Measurements from ENCODE around the gene PRKG1. TPM values are rescaled to one million over a fixed set of nuclear protein-coding genes. Genes with fewer than 3 reads are reported as not detected.

The PRKG1 gene
- total RNA-seq, 1 experiment from 2014 or later = 10.4 TPM

DNA sequence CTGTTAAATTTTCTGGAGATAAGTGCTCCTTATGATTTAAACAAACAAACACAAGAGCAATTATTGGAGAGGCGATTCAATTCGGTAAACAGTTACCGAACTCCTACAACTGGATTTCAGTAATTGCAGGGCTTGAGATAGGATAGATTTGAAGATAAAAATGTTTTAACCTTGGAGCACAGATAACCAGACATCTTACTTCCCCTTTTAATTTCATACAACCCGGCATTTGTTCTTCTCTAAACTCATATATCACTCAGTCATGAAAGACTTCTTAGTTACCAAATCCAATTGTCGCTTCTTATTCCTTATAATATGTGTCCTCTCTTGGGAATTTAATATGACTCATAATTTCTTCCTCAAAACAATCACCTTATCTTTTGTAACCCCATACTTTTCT lies 861.1 kb downstream of the PRKG1 start:
- Histone ChIP-seq H2BK12ac (ENCODE audit: insufficient read length, low read depth, low read length) (no peak overlapping the region), H3K79me2 (ENCODE audit: insufficient read depth, low read length) (no peaks in the 10 kb centered on the region), H3K23ac (ENCODE audit: insufficient read length, low read depth, low read length) (no peak overlapping the region), H2BK15ac (ENCODE audit: low read depth, low read length) (no peak overlapping the region), H3K4me1 (ENCODE audit: insufficient read depth, low read length) (0 out of 2 replicates have a peak, but pooled peaks cover 3% of the 10 kb centered on the region), H3K14ac (ENCODE audit: insufficient read depth, low read length) (no peak overlapping the region), H3K27ac (ENCODE audit: insufficient read length, low read depth, low read length) (no peak overlapping the region), H3K23me2 (ENCODE audit: insufficient read length, low read depth, low read length, poor library complexity, severe bottlenecking) (no peaks in the 10 kb centered on the region), H3K9me3 (ENCODE audit: control insufficient read depth, low read depth, low read length) (no peaks in the 10 kb centered on the region), H2BK120ac (ENCODE audit: low read depth, low read length, poor library complexity, severe bottlenecking) (no peak overlapping the region), H4K8ac (replicated peaks; ENCODE audit: insufficient read length, low read depth, low read length) (no peak overlapping the region), H2AFZ (ENCODE audit: low read length) (no peak overlapping the region), H4K5ac (ENCODE audit: insufficient read length, low read depth, low read length) (no peak overlapping the region), H3K27me3 (ENCODE audit: insufficient read depth, low read length) (no peaks in the 10 kb centered on the region), H3K9ac (ENCODE audit: extremely low read depth, insufficient read length, low read length) (no peak overlapping the region), H4K20me1 (ENCODE audit: control insufficient read depth, insufficient read depth, insufficient read length) (no peaks in the 10 kb centered on the region), H3T11ph (ENCODE audit: low read length) (no peak overlapping the region), H4K91ac (ENCODE audit: insufficient read length, low read depth, low read length) (no peak overlapping the region), H3K56ac (ENCODE audit: insufficient read length, low read depth, low read length) (no peak overlapping the region), H2BK20ac (ENCODE audit: low read depth, low read length, poor library complexity, severe bottlenecking) (no peak overlapping the region), H2BK5ac (ENCODE audit: insufficient read length, low read length) (no peak overlapping the region), H3K79me1 (ENCODE audit: insufficient read depth, low read depth, low read length, poor library complexity, severe bottlenecking) (no peaks in the 10 kb centered on the region), H3K4ac (ENCODE audit: low read depth, low read length) (no peak overlapping the region), H2AK5ac (ENCODE audit: insufficient read length, low read length) (no peak overlapping the region), H3K18ac (ENCODE audit: insufficient read length, low read depth, low read length) (no peak overlapping the region), H3K4me2 (ENCODE audit: insufficient read depth, insufficient read length, low read length) (no peak overlapping the region)
- TF ChIP-seq, protein P1, sequence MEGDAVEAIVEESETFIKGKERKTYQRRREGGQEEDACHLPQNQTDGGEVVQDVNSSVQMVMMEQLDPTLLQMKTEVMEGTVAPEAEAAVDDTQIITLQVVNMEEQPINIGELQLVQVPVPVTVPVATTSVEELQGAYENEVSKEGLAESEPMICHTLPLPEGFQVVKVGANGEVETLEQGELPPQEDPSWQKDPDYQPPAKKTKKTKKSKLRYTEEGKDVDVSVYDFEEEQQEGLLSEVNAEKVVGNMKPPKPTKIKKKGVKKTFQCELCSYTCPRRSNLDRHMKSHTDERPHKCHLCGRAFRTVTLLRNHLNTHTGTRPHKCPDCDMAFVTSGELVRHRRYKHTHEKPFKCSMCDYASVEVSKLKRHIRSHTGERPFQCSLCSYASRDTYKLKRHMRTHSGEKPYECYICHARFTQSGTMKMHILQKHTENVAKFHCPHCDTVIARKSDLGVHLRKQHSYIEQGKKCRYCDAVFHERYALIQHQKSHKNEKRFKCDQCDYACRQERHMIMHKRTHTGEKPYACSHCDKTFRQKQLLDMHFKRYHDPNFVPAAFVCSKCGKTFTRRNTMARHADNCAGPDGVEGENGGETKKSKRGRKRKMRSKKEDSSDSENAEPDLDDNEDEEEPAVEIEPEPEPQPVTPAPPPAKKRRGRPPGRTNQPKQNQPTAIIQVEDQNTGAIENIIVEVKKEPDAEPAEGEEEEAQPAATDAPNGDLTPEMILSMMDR (conservative IDR thresholded peaks at IDR 0.05) = no peak
- Mint-ChIP-seq H3K27me3 (ENCODE audit: low read depth) (no peaks in the 10 kb centered on the region), H3K9me3 (no peaks in the 10 kb centered on the region), H3K4me3 (no peak overlapping the region), H3K27ac (no peak overlapping the region), H3K4me1 (no peaks in the 10 kb centered on the region), H3K36me3 (ENCODE audit: insufficient read depth in 1 of 3, low read depth in 3 of 3) (no peaks in the 10 kb centered on the region)
- WGBS (ENCODE audit: extremely low coverage, insufficient read length, low lambda C conversion rate) = no CpG with 5 or more reads among the region's 5 CpGs
- DNase-seq = no peak

Data from H9 (cell line).